Body of pancreas (tissue), 4 donors: ENCODE data around the gene SRRM1.
A peak's percentile ranks its signal among the peaks of the same experiment; 100 is the strongest.

ENCODE experiments used
- POLR2A ChIP-seq, 3 donors: fragments of 450-650 bp; IDR thresholded peaks; one replicate each; pipeline ENCODE4 v1.6.1; 2016; ENCODE audit warnings: antibody characterized with exemption in 3 of 3, mild to moderate bottlenecking in 2 of 3
- TF ChIP-seq, protein P1 (sequence below), 7 experiments: fragments of 450-650 bp in 4 of 7; fragments of 200-600 bp in 3 of 7; sonication (generic) in 3 of 7; IDR thresholded peaks; one replicate each; pipeline ENCODE4 v1.5.1; 2016 to 2019; ENCODE audit warnings: antibody characterized with exemption in 7 of 7

DNA sequence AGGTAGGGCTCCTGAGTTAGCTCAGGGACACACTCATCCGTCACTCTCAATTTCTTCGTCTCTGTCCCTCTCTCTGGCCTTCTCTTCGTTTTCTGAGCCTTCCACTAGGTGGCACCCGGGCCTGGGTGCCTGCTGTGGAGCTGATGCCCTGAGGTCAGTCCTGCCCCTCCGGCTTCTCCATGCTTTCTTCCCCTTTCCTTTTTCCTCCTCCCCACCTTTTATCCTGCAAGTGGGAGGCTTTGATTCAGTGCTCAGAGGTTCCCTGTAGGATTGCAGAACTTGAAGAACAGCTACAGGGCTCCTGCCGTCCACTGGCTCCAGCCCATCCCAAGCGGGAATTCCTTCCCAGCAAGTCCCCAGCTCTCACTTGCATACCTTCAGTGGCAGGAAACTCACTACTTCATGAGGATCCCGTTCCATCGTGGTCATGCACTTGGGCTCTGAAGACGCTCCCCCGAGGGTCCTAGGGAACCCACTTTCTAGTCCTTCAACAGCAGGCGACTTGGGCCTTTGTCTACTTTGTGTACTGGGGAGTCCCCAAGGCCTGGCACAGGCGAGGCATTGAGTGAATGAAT is 45.6 kb downstream of the SRRM1 start:
- no peak for TF ChIP-seq POLR2A (IDR thresholded peaks at IDR 0.05)
- TF ChIP-seq, protein P1, sequence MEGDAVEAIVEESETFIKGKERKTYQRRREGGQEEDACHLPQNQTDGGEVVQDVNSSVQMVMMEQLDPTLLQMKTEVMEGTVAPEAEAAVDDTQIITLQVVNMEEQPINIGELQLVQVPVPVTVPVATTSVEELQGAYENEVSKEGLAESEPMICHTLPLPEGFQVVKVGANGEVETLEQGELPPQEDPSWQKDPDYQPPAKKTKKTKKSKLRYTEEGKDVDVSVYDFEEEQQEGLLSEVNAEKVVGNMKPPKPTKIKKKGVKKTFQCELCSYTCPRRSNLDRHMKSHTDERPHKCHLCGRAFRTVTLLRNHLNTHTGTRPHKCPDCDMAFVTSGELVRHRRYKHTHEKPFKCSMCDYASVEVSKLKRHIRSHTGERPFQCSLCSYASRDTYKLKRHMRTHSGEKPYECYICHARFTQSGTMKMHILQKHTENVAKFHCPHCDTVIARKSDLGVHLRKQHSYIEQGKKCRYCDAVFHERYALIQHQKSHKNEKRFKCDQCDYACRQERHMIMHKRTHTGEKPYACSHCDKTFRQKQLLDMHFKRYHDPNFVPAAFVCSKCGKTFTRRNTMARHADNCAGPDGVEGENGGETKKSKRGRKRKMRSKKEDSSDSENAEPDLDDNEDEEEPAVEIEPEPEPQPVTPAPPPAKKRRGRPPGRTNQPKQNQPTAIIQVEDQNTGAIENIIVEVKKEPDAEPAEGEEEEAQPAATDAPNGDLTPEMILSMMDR (IDR thresholded peaks at IDR 0.05), result peak; percentile 70 to 95 (median 85)
